RWPE2 (cell line): ENCODE data around the gene C1QTNF1.
A peak's percentile ranks its signal among the peaks of the same experiment; 100 is the strongest.

Source experiments
- ATAC-seq: fragments of 200-7000 bp; cut with Tn5 transposase; 3 replicates; pipeline ENCODE4 v1.9.1; 2021; ENCODE audit warnings: low read depth
- DNase-seq: peaks from one replicate; pipeline ENCODE4 v3.0.0-alpha.2; 2020; ENCODE audit warnings: low spot score
- H3K27ac ChIP-seq: fragments of 450-650 bp; 2 replicates; pipeline ENCODE4 v1.5.1; 2017; ENCODE audit warnings: mild to moderate bottlenecking; ENCODE audit not compliant: poor library complexity, severe bottlenecking
- H3K27me3 ChIP-seq: fragments of 250-450 bp; sonication (Bioruptor Pico); 2 replicates; pipeline ENCODE4 v1.5.1; 2021; ENCODE audit warnings: mild to moderate bottlenecking, moderate library complexity; ENCODE audit not compliant: insufficient read depth, poor library complexity, severe bottlenecking
- H3K36me3 ChIP-seq: fragments of 250-450 bp; sonication (Bioruptor Pico); 2 replicates; pipeline ENCODE4 v1.5.1; 2020; ENCODE audit warnings: low read depth, mild to moderate bottlenecking, moderate library complexity
- H3K4me1 ChIP-seq: fragments of 250-450 bp; sonication (Bioruptor Pico); 2 replicates; pipeline ENCODE4 v1.5.1; 2021; ENCODE audit warnings: mild to moderate bottlenecking, moderate library complexity; ENCODE audit not compliant: insufficient read depth, poor library complexity, severe bottlenecking
- H3K4me3 ChIP-seq: fragments of 250-450 bp; sonication (Bioruptor Pico); 2 replicates; pipeline ENCODE4 v1.5.1; 2021; ENCODE audit warnings: mild to moderate bottlenecking, moderate library complexity; ENCODE audit not compliant: severe bottlenecking
- H3K9me3 ChIP-seq: fragments of 250-450 bp; sonication (Bioruptor Pico); 2 replicates; pipeline ENCODE4 v1.5.1; 2021; ENCODE audit warnings: mild to moderate bottlenecking, moderate library complexity; ENCODE audit not compliant: severe bottlenecking
- CTCF ChIP-seq: fragments of 450-650 bp; IDR thresholded peaks from one replicate; pipeline ENCODE4 v1.5.1; 2017; ENCODE audit warnings: mild to moderate bottlenecking, moderate library complexity; ENCODE audit not compliant: poor library complexity, severe bottlenecking

C1QTNF1 gene, protein sequence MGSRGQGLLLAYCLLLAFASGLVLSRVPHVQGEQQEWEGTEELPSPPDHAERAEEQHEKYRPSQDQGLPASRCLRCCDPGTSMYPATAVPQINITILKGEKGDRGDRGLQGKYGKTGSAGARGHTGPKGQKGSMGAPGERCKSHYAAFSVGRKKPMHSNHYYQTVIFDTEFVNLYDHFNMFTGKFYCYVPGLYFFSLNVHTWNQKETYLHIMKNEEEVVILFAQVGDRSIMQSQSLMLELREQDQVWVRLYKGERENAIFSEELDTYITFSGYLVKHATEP

GRCh38 chr17:79023886-79024771 is at the start of gene C1QTNF1:
Gene C1QTNF1, plus strand, starts transcription at chr17:79024169. Its CDS starts 19,800 bp downstream, at chr17:79043969.
- Histone ChIP-seq H3K4me3 (peak within 1 kb of the TSS; percentile 35), H3K4me1 (peaks cover 52% of the 10 kb centered on the region), H3K9me3 (no peaks in the 10 kb centered on the region), H3K27ac (no peak within 1 kb of the TSS), H3K36me3 (no peaks in the 10 kb centered on the region), H3K27me3 (no peaks in the 10 kb centered on the region)
- DNase-seq (peak; percentile 65), ATAC-seq (peak; percentile 53)
- peak; percentile 14 for TF ChIP-seq CTCF

GRCh38 chr17:78974635-78975591 is 49.1 kb upstream of the C1QTNF1 start:
- no peaks in the 10 kb centered on the region for H3K9me3 ChIP-seq
- no peak for TF ChIP-seq CTCF
- DNase-seq (peak; percentile 84), ATAC-seq (peak; percentile 32)
- peak overlapping the region; percentile 67 for H3K27ac ChIP-seq
- peaks cover 38% of the 10 kb centered on the region for H3K4me1 ChIP-seq
- H3K27me3 ChIP-seq, result no peaks in the 10 kb centered on the region
- no peak overlapping the region for H3K4me3 ChIP-seq
- peaks cover 81% of the 10 kb centered on the region for H3K36me3 ChIP-seq

DNA sequence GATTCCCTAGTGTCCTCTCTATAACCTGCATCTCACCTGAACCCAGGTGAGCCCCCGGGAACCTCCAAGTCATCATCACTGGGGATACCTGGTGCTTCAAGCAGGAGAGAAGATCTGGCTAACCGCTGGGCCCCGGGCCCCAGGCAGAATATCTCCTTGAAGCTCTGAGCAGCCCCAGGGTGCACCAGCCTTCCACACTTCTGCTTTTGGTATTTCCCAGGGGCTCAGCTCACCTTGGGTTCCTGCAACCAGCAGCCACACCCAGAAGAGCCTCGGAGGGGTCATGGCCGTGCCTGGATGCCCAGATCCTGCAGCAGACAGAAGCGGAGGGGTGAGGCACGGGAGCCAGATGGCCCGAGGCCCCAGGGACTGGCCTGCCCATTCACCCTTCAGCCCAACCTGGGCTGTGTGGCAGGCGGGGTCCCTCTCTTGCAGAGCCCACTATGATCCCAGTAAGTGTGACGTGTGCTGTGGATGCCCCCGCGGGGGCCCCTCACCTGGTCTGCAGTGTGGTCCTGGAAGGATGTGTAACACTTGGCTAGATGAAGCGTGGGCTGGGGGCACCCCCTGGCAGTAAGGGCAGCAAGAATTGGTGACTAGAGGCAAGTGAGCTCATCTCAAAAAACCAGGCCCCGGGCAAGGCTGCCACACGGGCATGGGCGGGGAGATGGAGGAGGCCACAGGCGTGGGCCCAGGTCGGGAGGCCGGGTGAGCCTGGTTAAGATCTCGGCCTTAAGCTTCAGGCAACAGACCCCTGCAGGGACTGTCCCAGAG is 46.9 kb upstream of the C1QTNF1 start:
- no peak overlapping the region for H3K4me3 ChIP-seq
- DNase-seq, result peak; percentile 61
- peaks cover 40% of the 10 kb centered on the region for H3K4me1 ChIP-seq
- peak overlapping the region; percentile 67 for H3K27ac ChIP-seq
- no peaks in the 10 kb centered on the region for H3K27me3 ChIP-seq
- H3K9me3 ChIP-seq, result no peaks in the 10 kb centered on the region
- ATAC-seq, result no peak
- peaks cover 60% of the 10 kb centered on the region for H3K36me3 ChIP-seq
- no peak for TF ChIP-seq CTCF

GRCh38 chr17:78977681-78977943 is 46.4 kb upstream of the C1QTNF1 start:
- Histone ChIP-seq H3K36me3 (peaks cover 55% of the 10 kb centered on the region), H3K9me3 (no peaks in the 10 kb centered on the region), H3K27ac (peak overlapping the region; percentile 67), H3K27me3 (no peaks in the 10 kb centered on the region), H3K4me1 (peaks cover 40% of the 10 kb centered on the region), H3K4me3 (peak overlapping the region; percentile 53)
- no peak for TF ChIP-seq CTCF
- DNase-seq (no peak), ATAC-seq (no peak)
